Lung (tissue), 12 donors: Measurements from ENCODE around the gene SCAPER. TPM values are rescaled to one million over a fixed set of nuclear protein-coding genes. Genes with fewer than 3 reads are reported as not detected.

Experiments used
- ATAC-seq: fragments of 200-7000 bp; cut with Tn5 transposase; one replicate; pipeline ENCODE4 v1.9.1; 2020; ENCODE audit warnings: moderate number of reproducible peaks; ENCODE audit not compliant: insufficient read depth, low FRiP score
- DNase-seq, 3 donors: peaks; one replicate each; pipeline ENCODE4 v3.0.0-alpha.2; 2013 to 2017
- H3K27ac ChIP-seq, 2 donors: one replicate each; pipeline ENCODE4 v1.5.1; 2013; ENCODE audit warnings: mild to moderate bottlenecking in 2 of 2, moderate library complexity in 2 of 2, control low read depth in 1 of 2, inconsistent platforms in 1 of 2, low read depth in 1 of 2, low read length in 1 of 2
- H3K27me3 ChIP-seq, 3 donors: one replicate each; pipeline ENCODE4 v1.5.1; 2013; ENCODE audit warnings: low read length in 2 of 3; ENCODE audit not compliant: control insufficient read depth in 3 of 3, insufficient read depth in 3 of 3
- H3K36me3 ChIP-seq, 4 donors: one replicate each; pipeline ENCODE4 v1.5.1; 2013; ENCODE audit warnings: low read length in 4 of 4, mild to moderate bottlenecking in 1 of 4, moderate library complexity in 1 of 4; ENCODE audit not compliant: control insufficient read depth in 4 of 4, insufficient read depth in 4 of 4
- H3K4me1 ChIP-seq, 5 donors: one replicate each; pipeline ENCODE4 v1.5.1; 2013; ENCODE audit warnings: low read length in 5 of 5, mild to moderate bottlenecking in 2 of 5, moderate library complexity in 1 of 5; ENCODE audit not compliant: control insufficient read depth in 5 of 5, insufficient read depth in 5 of 5
- H3K4me3 ChIP-seq: one replicate; pipeline ENCODE4 v1.5.1; 2013; ENCODE audit warnings: mild to moderate bottlenecking, control low read depth, moderate library complexity
- H3K9ac ChIP-seq, 2 donors: one replicate each; pipeline ENCODE4 v1.5.1; 2013; ENCODE audit warnings: low read length in 2 of 2, control low read depth in 1 of 2; ENCODE audit not compliant: insufficient read depth in 1 of 2
- H3K9me3 ChIP-seq, 4 donors: one replicate each; pipeline ENCODE4 v1.5.1; 2013; ENCODE audit warnings: low read length in 3 of 4, mild to moderate bottlenecking in 1 of 4, moderate library complexity in 1 of 4; ENCODE audit not compliant: control insufficient read depth in 4 of 4, insufficient read depth in 3 of 4
- WGBS, 2 donors: extraction: QIAGEN DNeasy Blood & Tissue Kit; methylation state at CpG; one replicate each; pipeline ENCODE4 v1.1.7; 2013; 5-methylcytosine and 5-hydroxymethylcytosine counted together
- polyA plus RNA-seq, 2 donors: library from polyadenylated mRNA; stranded (reverse); fragments of 200-250 nt; gene quantifications; one replicate each; pipeline ENCODE4 v1.2.1, GENCODE V29; 2013
- total RNA-seq, 2 donors: library from RNA; depleted of rRNA in 1 of 2; stranded (reverse); fragments of >200 nt in 1 of 2; gene quantifications; one replicate each; pipeline ENCODE4 v1.2.1, GENCODE V29; 2014 to 2021
- TF ChIP-seq, protein P1 (sequence below): IDR thresholded peaks from 2 replicates; pipeline ENCODE4 v1.5.1; 2012; ENCODE audit warnings: mild to moderate bottlenecking; ENCODE audit errors: control extremely low read depth, extremely low read depth
- donor health status: control.
- donor health status: control.
- donor health status: Bipolar disorder and iron deficiency.
- donor health status: healthy.
- donor health status: DM: yes; HTN: yes; CAD: no.

SCAPER gene
- total and polyA plus RNA-seq, 4 donors = 3.9 to 40.2 (median 19.5) TPM

DNA sequence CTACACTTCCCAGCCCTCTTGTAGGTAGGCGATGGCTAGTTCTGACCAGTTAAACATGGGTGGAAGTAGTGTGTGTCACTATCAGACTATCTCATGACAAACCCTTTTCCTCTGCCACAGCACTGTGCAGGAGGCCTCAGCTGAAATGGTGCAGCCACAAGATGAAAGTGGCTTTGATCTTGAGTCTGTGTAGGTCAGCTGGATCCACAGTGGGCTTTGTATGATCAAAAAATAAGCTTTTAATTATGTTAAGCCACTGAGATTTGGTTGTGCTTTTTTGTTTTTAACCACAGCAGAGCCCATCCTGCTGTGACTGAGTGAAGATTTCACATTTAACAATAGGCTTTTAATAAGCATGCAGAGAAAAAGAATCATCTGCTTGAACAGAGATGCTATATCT, 46.1 kb upstream of the SCAPER start:
- no peak overlapping the region for H3K4me3 ChIP-seq
- no peaks in the 10 kb centered on the region for H3K27me3 ChIP-seq
- no peak overlapping the region for H3K9ac ChIP-seq
- peaks cover 5 to 22% (median 9%) of the 10 kb centered on the region in 4 donors for H3K36me3 ChIP-seq
- DNase-seq = no peak
- 85 to 92% methylated on average over 1 of the region's 1 CpG for WGBS, 2 donors
- no peaks in the 10 kb centered on the region for H3K4me1 ChIP-seq
- TF ChIP-seq, protein P1, sequence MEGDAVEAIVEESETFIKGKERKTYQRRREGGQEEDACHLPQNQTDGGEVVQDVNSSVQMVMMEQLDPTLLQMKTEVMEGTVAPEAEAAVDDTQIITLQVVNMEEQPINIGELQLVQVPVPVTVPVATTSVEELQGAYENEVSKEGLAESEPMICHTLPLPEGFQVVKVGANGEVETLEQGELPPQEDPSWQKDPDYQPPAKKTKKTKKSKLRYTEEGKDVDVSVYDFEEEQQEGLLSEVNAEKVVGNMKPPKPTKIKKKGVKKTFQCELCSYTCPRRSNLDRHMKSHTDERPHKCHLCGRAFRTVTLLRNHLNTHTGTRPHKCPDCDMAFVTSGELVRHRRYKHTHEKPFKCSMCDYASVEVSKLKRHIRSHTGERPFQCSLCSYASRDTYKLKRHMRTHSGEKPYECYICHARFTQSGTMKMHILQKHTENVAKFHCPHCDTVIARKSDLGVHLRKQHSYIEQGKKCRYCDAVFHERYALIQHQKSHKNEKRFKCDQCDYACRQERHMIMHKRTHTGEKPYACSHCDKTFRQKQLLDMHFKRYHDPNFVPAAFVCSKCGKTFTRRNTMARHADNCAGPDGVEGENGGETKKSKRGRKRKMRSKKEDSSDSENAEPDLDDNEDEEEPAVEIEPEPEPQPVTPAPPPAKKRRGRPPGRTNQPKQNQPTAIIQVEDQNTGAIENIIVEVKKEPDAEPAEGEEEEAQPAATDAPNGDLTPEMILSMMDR = no peak
- no peak overlapping the region for H3K27ac ChIP-seq
- H3K9me3 ChIP-seq = no peaks in the 10 kb centered on the region
- ATAC-seq = no peak

DNA sequence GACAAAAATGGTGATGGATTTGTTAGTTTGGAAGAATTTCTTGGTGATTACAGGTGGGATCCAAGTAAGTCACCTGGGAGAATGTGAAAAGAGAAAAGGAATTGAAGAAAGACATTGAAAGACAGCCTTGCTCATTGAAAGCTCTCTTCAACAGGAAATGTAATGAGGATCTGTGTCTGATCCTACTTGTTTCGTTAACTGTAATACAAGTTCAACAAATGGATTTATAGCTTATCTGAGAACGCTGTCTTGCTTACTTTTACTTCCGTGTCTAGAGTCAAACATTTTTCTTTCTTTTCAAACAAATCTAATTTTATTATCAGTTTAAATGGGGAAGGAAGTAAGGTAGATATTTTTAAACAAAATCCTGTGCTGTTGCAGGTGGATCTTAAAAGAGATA, 42.3 kb upstream of the SCAPER start:
- H3K36me3 ChIP-seq = peaks cover 5 to 34% (median 17%) of the 10 kb centered on the region in 4 donors
- H3K4me3 ChIP-seq = no peak overlapping the region
- H3K9ac ChIP-seq = no peak overlapping the region
- no peak for ATAC-seq
- H3K27me3 ChIP-seq = no peaks in the 10 kb centered on the region
- 56 to 82% methylated on average over 3 of the region's 3 CpGs for WGBS, 2 donors
- TF ChIP-seq, protein P1 = no peak
- H3K27ac ChIP-seq = no peak overlapping the region
- H3K9me3 ChIP-seq = no peaks in the 10 kb centered on the region
- no peaks in the 10 kb centered on the region for H3K4me1 ChIP-seq
- no peak for DNase-seq

DNA sequence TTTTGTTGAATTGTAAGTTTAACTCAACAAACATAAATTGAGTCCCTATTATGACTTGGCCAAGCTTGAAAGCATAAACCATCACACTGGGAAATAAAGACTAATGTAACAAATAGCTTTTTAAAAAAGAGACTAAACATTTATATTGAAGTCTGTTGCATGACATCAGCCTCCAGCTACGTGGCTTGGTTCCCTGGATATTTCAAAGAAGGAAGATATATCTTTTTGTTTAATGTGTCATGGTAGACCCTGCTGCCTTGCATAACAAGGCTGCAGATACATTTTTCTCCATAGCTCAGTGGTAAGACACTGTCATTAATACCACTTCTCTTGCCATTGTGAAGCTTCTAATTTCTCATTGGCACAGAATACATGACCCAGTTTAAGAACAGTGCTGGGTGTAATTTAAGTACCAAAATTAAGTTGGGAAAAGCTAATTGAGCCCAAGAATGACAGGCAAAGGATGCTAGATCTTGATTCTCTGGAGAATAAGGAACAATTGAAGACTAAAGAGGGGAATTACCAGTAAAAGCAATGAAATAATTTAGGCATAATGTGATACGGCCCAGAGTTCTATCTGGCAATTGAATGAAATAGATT, 40.5 kb upstream of the SCAPER start:
- H3K27ac ChIP-seq = no peak overlapping the region
- peaks cover under 1 to 31% (median 12%) of the 10 kb centered on the region in 4 donors for H3K36me3 ChIP-seq
- H3K9ac ChIP-seq = no peak overlapping the region
- H3K4me3 ChIP-seq = no peak overlapping the region
- WGBS, 2 donors = 90 to 96% methylated on average over 2 of the region's 2 CpGs
- H3K27me3 ChIP-seq = no peaks in the 10 kb centered on the region
- ATAC-seq (no peak), DNase-seq (peak in 1 of 3 donors; percentile 44)
- H3K9me3 ChIP-seq = no peaks in the 10 kb centered on the region
- H3K4me1 ChIP-seq = no peaks in the 10 kb centered on the region
- TF ChIP-seq, protein P1 = no peak

DNA sequence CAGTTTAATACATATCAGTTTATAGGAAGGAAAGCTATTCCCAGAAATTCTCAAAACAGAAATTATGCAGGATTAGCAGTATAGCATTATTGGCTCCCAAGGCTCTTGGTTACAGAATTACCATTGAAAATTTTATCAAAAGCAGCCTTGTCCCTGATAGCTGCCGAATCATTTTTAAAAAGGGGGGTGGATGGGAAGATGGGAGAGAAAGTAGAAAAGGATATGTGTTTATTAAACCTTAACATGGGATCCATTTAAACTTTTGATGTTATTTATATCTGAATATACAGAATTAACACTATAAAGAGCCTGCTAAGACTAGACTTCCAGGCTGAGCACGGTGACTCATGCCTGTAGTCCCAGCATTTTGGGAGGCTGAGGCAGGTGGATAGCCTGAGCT, 37.2 kb upstream of the SCAPER start:
- no peak for ATAC-seq
- no peaks in the 10 kb centered on the region for H3K4me1 ChIP-seq

More for the DNA sequence above, 37.2 kb upstream of the SCAPER start:
- no peak overlapping the region for H3K9ac ChIP-seq
- no peak overlapping the region for H3K27ac ChIP-seq
- no peaks in the 10 kb centered on the region for H3K27me3 ChIP-seq
- 91 to 95% methylated on average over 2 of the region's 2 CpGs for WGBS, 2 donors
- peaks cover 4 to 24% (median 16%) of the 10 kb centered on the region in 4 donors for H3K36me3 ChIP-seq
- DNase-seq = no peak
- no peaks in the 10 kb centered on the region for H3K9me3 ChIP-seq
- no peak overlapping the region for H3K4me3 ChIP-seq
- TF ChIP-seq, protein P1 = no peak
